Heart left ventricle (tissue), 16 donors: ENCODE data around the gene PREB. TPM values are rescaled to one million over a fixed set of nuclear protein-coding genes. Genes with fewer than 3 reads are reported as not detected.

Source experiments
- ATAC-seq, 4 donors: fragments of 200-7000 bp; cut with Tn5 transposase; one replicate each; pipeline ENCODE4 v1.9.1; 2020 to 2022; ENCODE audit warnings: moderate library complexity in 4 of 4, mild to moderate bottlenecking in 3 of 4, moderate number of reproducible peaks in 1 of 4
- DNase-seq, 5 donors: peaks; one replicate each; pipeline ENCODE4 v3.0.0-alpha.2; 2020
- H3K27ac ChIP-seq, 12 donors: fragments of 200-600 bp; sonication (generic) in 4 of 12; one replicate each; pipeline versions ENCODE4 v1.5.0 to v1.8.0; 2016 to 2022; ENCODE audit warnings: mild to moderate bottlenecking in 2 of 12
- H3K27me3 ChIP-seq, 9 donors: fragments of 200-600 bp; sonication (generic) in 2 of 9; one replicate each; pipeline versions ENCODE4 v1.5.1 to v1.8.0; 2016 to 2022; ENCODE audit warnings: mild to moderate bottlenecking in 3 of 9
- H3K36me3 ChIP-seq, 9 donors: fragments of 200-600 bp; sonication (generic) in 2 of 9; one replicate each; pipeline versions ENCODE4 v1.5.0 to v1.8.0; 2018 to 2022; ENCODE audit warnings: mild to moderate bottlenecking in 2 of 9
- H3K4me1 ChIP-seq, 12 donors: fragments of 200-600 bp; sonication (generic) in 4 of 12; one replicate each; pipeline versions ENCODE4 v1.5.0 to v1.8.0; 2016 to 2022; ENCODE audit warnings: mild to moderate bottlenecking in 3 of 12
- H3K4me3 ChIP-seq, 12 donors: fragments of 200-600 bp; sonication (generic) in 4 of 12; one replicate each; pipeline versions ENCODE4 v1.5.0 to v1.8.0; 2017 to 2022; ENCODE audit warnings: mild to moderate bottlenecking in 9 of 12, moderate library complexity in 4 of 12
- H3K9me3 ChIP-seq, 12 donors: fragments of 200-600 bp; sonication (generic) in 4 of 12; one replicate each; pipeline versions ENCODE4 v1.5.0 to v1.8.0; 2016 to 2022; ENCODE audit warnings: mild to moderate bottlenecking in 1 of 12
- CTCF ChIP-seq, 12 donors: fragments of 200-600 bp; sonication (generic) in 4 of 12; IDR thresholded peaks; one replicate each; pipeline versions ENCODE4 v1.5.0 to v1.8.0; 2018 to 2022; ENCODE audit warnings: antibody characterized with exemption in 12 of 12, mild to moderate bottlenecking in 5 of 12
- POLR2A ChIP-seq, 2 donors: fragments of 450-650 bp; IDR thresholded peaks; one replicate each; pipeline ENCODE4 v1.6.1; 2017; ENCODE audit warnings: antibody characterized with exemption in 2 of 2, mild to moderate bottlenecking in 2 of 2, moderate library complexity in 2 of 2
- WGBS, 4 donors: extraction: QIAGEN DNeasy Blood & Tissue Kit in 2 of 4; methylation state at CpG; one replicate each; pipeline versions ENCODE4 v1.1.5 to v1.1.7; 2013 to 2018; 5-methylcytosine and 5-hydroxymethylcytosine counted together
- intact Hi-C, 10 donors: fragments of 100-400 bp; cut with DNase I; formaldehyde crosslinking; loops; one replicate each; pipeline versions ENCODE4 v1.11.1 to v1.14.2; 2022
- polyA plus RNA-seq, 2 donors: library from polyadenylated mRNA; stranded (reverse); fragments of 200-250 nt; gene quantifications; one replicate each; pipeline ENCODE4 v1.2.3, GENCODE V29; 2013
- total RNA-seq, 9 donors: library from RNA; depleted of rRNA in 2 of 9; stranded (reverse); fragments of >200 nt in 2 of 9; fragmentation: NEBNext Ultra II Directional in 3 of 9; extraction: Animal tissue kit (Norgen Biotek cat#: 25700) in 3 of 9; gene quantifications; one replicate each; pipeline versions ENCODE4 v1.1.0 to v1.2.4, GENCODE V29; 2016 to 2023
- donor health status: ischemic (EF 13 %, LVEDD 7.1; RV severe dilation, severe dysfunction).
- donor health status: healthy with polysubstance abuse.
- donor health status: DM: no; HTN: yes; CAD: no.
- donor health status: DM: no; HTN: no; CAD: no.
- donor health status: ischemic (EF 25% LVEDD 6.9; RV normal size, moderate dysfunction).
- donor health status: ischemic (EF 25% LVEDD 5.7; RV mildly dilated, moderate dysfunction).
- donor health status: healthy.
- donor health status: DM: yes; HTN: yes; CAD: no.
- donor health status: ischemic (EF 35%, LVEDD 5.7; RV mildly dilated, moderate dysfunction).
- donor health status: nonischemic (EF 11% LVEDD 7.7; RV severe dilation, severe dysfunction).
- donor health status: DM: yes; HTN: yes; CAD: no.
- donor health status: PGD.
- donor health status: ischemic (EF 29% LVEDD 5.4; RV normal size, mild dysfunction).
- donor health status: nonischemic (EF 23%, LVEDD 6.1; RV moderate dilation, normal function).

PREB gene
- total and polyA plus RNA-seq, 11 donors = 41.1 to 99.4 (median 49.3) TPM

GRCh38 chr2:27100036-27100435, 34.4 kb downstream of the PREB start:
- DNase-seq = no peak
- intact Hi-C loops = loop anchor here in 2 of 10 donors (5.0 to 10.0 kb wide), 2 partner anchors 182 to 205 kb away; partner anchors contain the start of genes TRIM54 (in 1 of the 2) and UCN (in 1 of the 2)
- TF ChIP-seq CTCF (IDR thresholded peaks at IDR 0.05) (no peak), POLR2A (IDR thresholded peaks at IDR 0.05) (no peak)
- H3K36me3 ChIP-seq = no peaks in the 10 kb centered on the region
- peaks cover 0 to 20% (median 8%) of the 10 kb centered on the region in 12 donors for H3K4me1 ChIP-seq
- no peak for ATAC-seq
- no peak overlapping the region for H3K27ac ChIP-seq
- peaks cover 0 to 6% (median 0%) of the 10 kb centered on the region in 9 donors for H3K27me3 ChIP-seq
- no peak overlapping the region for H3K4me3 ChIP-seq
- 87 to 89% (median 87%) methylated on average over 10 of the region's 10 CpGs for WGBS, 4 donors
- H3K9me3 ChIP-seq = no peaks in the 10 kb centered on the region

- TF ChIP-seq POLR2A (IDR thresholded peaks at IDR 0.05) (no peak), CTCF (IDR thresholded peaks at IDR 0.05) (no peak)
- no peak overlapping the region for H3K27ac ChIP-seq
- H3K4me1 ChIP-seq = peaks cover 0 to 20% (median 8%) of the 10 kb centered on the region in 12 donors
- H3K4me3 ChIP-seq = no peak overlapping the region
- DNase-seq (no peak), ATAC-seq (no peak)
- H3K27me3 ChIP-seq = peaks cover 0 to 6% (median 0%) of the 10 kb centered on the region in 9 donors
- no peaks in the 10 kb centered on the region for H3K36me3 ChIP-seq
- intact Hi-C loops = loop anchor here (2.0 to 10.0 kb wide), 11 partner anchors 27 to 255 kb away; partner anchors contain the start of genes TRIM54 (in 4 of the 10), DNAJC5G (in 1 of the 10) and DPYSL5 (in 1 of the 10)
- H3K9me3 ChIP-seq = no peaks in the 10 kb centered on the region
- 90 to 93% (median 91%) methylated on average over 12 to 19 of the region's 19 CpGs for WGBS, 4 donors
Observed at GRCh38 chr2:27099334-27099955, 35.0 kb downstream of the PREB start.

- intact Hi-C loops = loop anchor here in 7 of 10 donors (2.0 to 10.0 kb wide), 7 partner anchors 93 to 253 kb away; partner anchors contain the start of genes TRIM54 (in 4 of the 7), DNAJC5G (in 1 of the 7) and DPYSL5 (in 1 of the 7)
- ATAC-seq (no peak), DNase-seq (no peak)
- Histone ChIP-seq H3K4me3 (no peak overlapping the region), H3K4me1 (peaks cover 0 to 20% (median 8%) of the 10 kb centered on the region in 12 donors), H3K9me3 (no peaks in the 10 kb centered on the region), H3K27ac (no peak overlapping the region), H3K27me3 (no peaks in the 10 kb centered on the region), H3K36me3 (no peaks in the 10 kb centered on the region)
- TF ChIP-seq CTCF (IDR thresholded peaks at IDR 0.05) = no peak
- TF ChIP-seq POLR2A (IDR thresholded peaks at IDR 0.05) = no peak
- 90 to 95% (median 93%) methylated on average over 14 of the region's 14 CpGs for WGBS, 4 donors
Observed at GRCh38 chr2:27097341-27097740, 37.1 kb downstream of the PREB start.

GRCh38 chr2:27096748-27097297, 37.6 kb downstream of the PREB start:
- Histone ChIP-seq H3K9me3 (no peaks in the 10 kb centered on the region), H3K4me1 (peaks cover 0 to 20% (median 8%) of the 10 kb centered on the region in 12 donors), H3K27me3 (no peaks in the 10 kb centered on the region), H3K27ac (peak overlapping the region in 5 of 12 donors; percentile 7 to 68 (median 60)), H3K4me3 (no peak overlapping the region), H3K36me3 (no peaks in the 10 kb centered on the region)
- DNase-seq (peak in 1 of 5 donors; percentile 37), ATAC-seq (no peak)
- intact Hi-C loops = loop anchor here in 7 of 10 donors (2.0 to 10.0 kb wide), 7 partner anchors 94 to 252 kb away; partner anchors contain the start of genes TRIM54 (in 4 of the 7), DNAJC5G (in 1 of the 7) and DPYSL5 (in 1 of the 7)
- TF ChIP-seq POLR2A (IDR thresholded peaks at IDR 0.05) (no peak), CTCF (IDR thresholded peaks at IDR 0.05) (no peak)
- 71 to 84% (median 78%) methylated on average over 3 of the region's 3 CpGs for WGBS, 4 donors
